DOHH2 (cell line): Measurements from ENCODE around the gene SLC39A11.

Experiments used
- CTCF ChIP-seq: fragments of 200-600 bp; sonication (generic); IDR thresholded peaks from one replicate; pipeline ENCODE4 v1.5.1; 2014; ENCODE audit warnings: antibody characterized with exemption, mild to moderate bottlenecking, low read depth, low read length; ENCODE audit not compliant: poor library complexity, severe bottlenecking
- EZH2phosphoT487 ChIP-seq: fragments of 200-600 bp; sonication (generic); IDR thresholded peaks from 2 replicates; pipeline ENCODE4 v1.6.1; 2017; ENCODE audit warnings: borderline replicate concordance, mild to moderate bottlenecking, antibody characterized with exemption, low read length, moderate library complexity, mixed read lengths

DNA sequence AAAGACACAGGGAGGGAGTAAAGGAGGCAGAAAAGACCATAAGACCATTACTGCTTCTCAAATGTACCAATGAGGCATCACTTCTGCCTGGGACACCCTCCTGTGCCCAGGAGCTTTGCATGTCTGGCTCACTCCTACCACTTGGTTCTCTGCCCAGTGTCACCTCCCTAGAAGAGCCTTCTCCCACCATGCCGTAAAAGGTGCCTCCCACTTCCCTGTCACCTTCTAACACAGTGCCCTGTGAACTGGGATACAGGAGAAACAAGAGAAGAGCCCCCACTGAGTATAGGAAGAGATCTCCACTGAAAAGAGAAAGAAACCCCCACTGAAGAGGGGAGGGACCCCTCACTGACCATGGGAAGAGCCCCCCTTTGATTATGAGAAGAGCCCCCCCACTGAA is 486.9 kb downstream of the SLC39A11 start:
- no peak for TF ChIP-seq CTCF
- TF ChIP-seq EZH2phosphoT487 = no peak
